T-cell (primary cell): Measurements from ENCODE around the gene RPL7A. TPM values are rescaled to one million over a fixed set of nuclear protein-coding genes. Genes with fewer than 3 reads are reported as not detected.
A peak's percentile ranks its signal among the peaks of the same experiment; 100 is the strongest.

Experiments
- ATAC-seq, 4 experiments: fragments of 200-7000 bp in 3 of 4; fragments of 150-1000 bp in 1 of 4; cut with Tn5 transposase; replicated peaks in 1 of 4; 1 replicate in 3 of 4; 2 replicates in 1 of 4; pipeline ENCODE4 v1.10.0; 2021; ENCODE audit warnings: moderate library complexity in 3 of 4, mild to moderate bottlenecking in 2 of 4, moderate number of reproducible peaks in 1 of 4
- CTCF ChIA-PET, 2 donors: fragments of 300-600 bp; sonication (Branson Sonifier 250); formaldehyde crosslinking; loops; one replicate each; lab custom pipeline; 2022; ENCODE audit warnings: antibody characterized with exemption in 2 of 2; lab: Charles Lee
- POLR2A ChIA-PET, 2 donors: fragments of 300-600 bp; sonication (Branson Sonifier 250); formaldehyde crosslinking; loops; one replicate each; lab custom pipeline; 2022; ENCODE audit warnings: antibody characterized with exemption in 2 of 2; lab: Charles Lee
- DNase-seq, 35 experiments: peaks; one replicate each; pipeline versions ENCODE4 v3.0.0 to v3.0.0-alpha.2; 2013 to 2023
- H3K27ac ChIP-seq: one replicate; pipeline ENCODE4 v1.5.1; 2013; ENCODE audit warnings: low read length
- H3K27me3 ChIP-seq, 2 experiments: replicated peaks in 1 of 2; 1 replicate in 1 of 2; 2 replicates in 1 of 2; pipeline versions ENCODE4 v1.6.1 to v1.7.0; 2013; ENCODE audit warnings: low read length in 1 of 2, mixed read lengths in 1 of 2; ENCODE audit not compliant: control insufficient read depth in 2 of 2, insufficient read depth in 2 of 2; ENCODE audit errors: extremely low read depth in 1 of 2
- H3K36me3 ChIP-seq, 2 donors: 1 replicate in 1 of 2; 2 replicates in 1 of 2; pipeline versions ENCODE4 v1.6.1 to v1.7.0; 2013; ENCODE audit warnings: low read length in 1 of 2; ENCODE audit not compliant: control insufficient read depth in 2 of 2, insufficient read depth in 1 of 2; ENCODE audit errors: extremely low read depth in 1 of 2
- H3K4me1 ChIP-seq, 2 experiments: 1 replicate in 1 of 2; 2 replicates in 1 of 2; pipeline versions ENCODE4 v1.6.1 to v1.7.0; 2013; ENCODE audit warnings: low read length in 2 of 2, mixed read lengths in 1 of 2; ENCODE audit not compliant: insufficient read depth in 2 of 2, control insufficient read depth in 1 of 2; ENCODE audit errors: extremely low read depth in 1 of 2
- H3K4me3 ChIP-seq, 2 donors: 1 replicate in 1 of 2; 2 replicates in 1 of 2; pipeline versions ENCODE4 v1.5.1 to v1.7.0; 2013; ENCODE audit warnings: mild to moderate bottlenecking in 2 of 2, low read length in 1 of 2, moderate library complexity in 1 of 2; ENCODE audit not compliant: control insufficient read depth in 1 of 2; ENCODE audit errors: extremely low read depth in 1 of 2
- H3K9me3 ChIP-seq: 2 replicates; pipeline ENCODE4 v1.7.0; 2013
- H3K27ac Mint-ChIP-seq, 2 donors: one replicate each; pipeline ENCODE4 v1.8.0; 2020 to 2021; ENCODE audit warnings: mild to moderate bottlenecking in 2 of 2, mixed read lengths in 2 of 2
- H3K27me3 Mint-ChIP-seq, 2 donors: one replicate each; pipeline ENCODE4 v1.8.0; 2021 to 2022; ENCODE audit warnings: mixed read lengths in 2 of 2
- H3K36me3 Mint-ChIP-seq: one replicate; pipeline ENCODE4 v1.8.0; 2021; ENCODE audit warnings: mixed read lengths
- H3K4me1 Mint-ChIP-seq, 3 donors: one replicate each; pipeline ENCODE4 v1.8.0; 2020 to 2022; ENCODE audit warnings: mixed read lengths in 3 of 3, mild to moderate bottlenecking in 1 of 3
- H3K4me3 Mint-ChIP-seq, 3 donors: one replicate each; pipeline ENCODE4 v1.8.0; 2020 to 2022; ENCODE audit warnings: mild to moderate bottlenecking in 3 of 3, mixed read lengths in 3 of 3, moderate library complexity in 3 of 3
- H3K9me3 Mint-ChIP-seq, 3 donors: one replicate each; pipeline ENCODE4 v1.8.0; 2020 to 2022; ENCODE audit warnings: mixed read lengths in 3 of 3
- WGBS: methylation state at CpG from one replicate; pipeline ENCODE4 v1.1.5; 2013; ENCODE audit warnings: missing lambda C conversion rate; ENCODE audit not compliant: insufficient coverage; 5-methylcytosine and 5-hydroxymethylcytosine counted together
- total RNA-seq, 35 experiments: library from RNA in 6 of 35; stranded (reverse) in 6 of 35; fragments of 120-200 nt in 1 of 35; gene quantifications; one replicate each; pipeline versions ENCODE4 v1.2.1 to v1.2.4 and lab custom pipeline; 2013 to 2026

The RPL7A gene
- total RNA-seq, 5 donors from 2014 or later (not counting 1 experiment from before 2014, with no cell fraction given): 2,623 to 2,692 (median 2,659) TPM

DNA sequence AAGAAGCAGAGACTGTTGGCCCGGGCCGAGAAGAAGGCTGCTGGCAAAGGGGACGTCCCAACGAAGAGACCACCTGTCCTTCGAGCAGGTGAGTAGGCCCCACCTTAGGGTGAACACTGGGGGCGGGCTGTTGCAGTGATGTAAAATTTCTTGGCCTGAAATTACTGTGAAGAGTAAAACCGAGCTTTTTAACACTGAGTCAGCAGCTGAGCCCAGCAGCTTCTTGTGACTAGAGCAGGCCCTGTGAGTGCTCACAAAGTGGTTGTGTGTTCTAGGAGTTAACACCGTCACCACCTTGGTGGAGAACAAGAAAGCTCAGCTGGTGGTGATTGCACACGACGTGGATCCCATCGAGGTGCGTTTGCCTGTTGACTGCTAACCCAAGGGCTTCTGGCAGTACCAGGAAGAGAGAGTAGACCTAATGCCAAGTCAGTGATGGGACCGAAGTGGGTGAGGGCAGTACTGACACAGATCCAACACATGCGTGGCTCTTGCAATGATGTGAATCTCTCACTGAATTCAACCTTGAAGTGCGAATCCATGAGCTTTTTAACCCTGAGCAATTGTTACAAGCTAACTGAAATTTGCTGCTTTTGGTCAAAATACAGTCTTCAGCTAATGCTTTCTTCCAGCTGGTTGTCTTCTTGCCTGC lies 2.1 kb downstream of the RPL7A start:
- H3K4me3 Mint-ChIP-seq: peak overlapping the region; percentile 49 to 96 (median 49)
- CTCF ChIA-PET: interaction anchor here (1.0 to 2.8 kb wide), 2 partner anchors 20 to 22 kb away, joined by 3 to 11 read pairs; no protein-coding TSS in a partner anchor
- ATAC-seq: no peak

DNA sequence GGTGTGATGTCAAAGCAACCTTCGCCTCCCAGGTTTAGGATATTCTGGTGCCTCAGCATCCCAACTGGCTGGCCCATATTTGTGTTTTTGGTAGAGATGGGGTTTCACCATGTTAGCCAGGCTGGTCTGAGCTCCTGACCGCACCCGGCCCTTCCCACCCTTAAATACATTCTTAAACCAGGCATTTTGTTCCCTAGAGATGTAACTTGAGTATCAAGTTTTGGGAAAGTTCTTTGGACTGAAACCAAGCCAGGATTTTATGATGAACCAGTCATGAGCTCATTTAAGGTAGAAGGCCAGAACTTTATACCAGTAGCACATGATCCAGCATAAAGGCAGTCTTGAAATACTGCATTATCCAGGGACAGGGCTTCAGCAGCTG lies 3.5 kb downstream of the RPL7A start:
- ATAC-seq: no peak
- peak overlapping the region in 1 of 2 donors; percentile 6 for H3K27ac Mint-ChIP-seq
- ChIA-PET POLR2A (interaction anchor here in 1 of 2 donors (0.7 kb wide), 1 partner anchor 18 kb away, joined by 4 read pairs; no protein-coding TSS in a partner anchor), CTCF (interaction anchor here in 1 of 2 donors (0.8 to 2.8 kb wide), 2 partner anchors 19 to 23 kb away, joined by 4 to 11 read pairs; no protein-coding TSS in a partner anchor)
- H3K36me3 ChIP-seq: peaks cover 14 to 55% of the 10 kb centered on the region in 2 donors
- no peak for DNase-seq
- H3K9me3 ChIP-seq: no peaks in the 10 kb centered on the region
- WGBS: 100% methylated on average over 1 of the region's 3 CpGs
- H3K4me1 Mint-ChIP-seq: peaks cover 37 to 52% (median 51%) of the 10 kb centered on the region in 3 donors
- H3K27me3 Mint-ChIP-seq: no peaks in the 10 kb centered on the region
- no peak overlapping the region for H3K27ac ChIP-seq
- H3K9me3 Mint-ChIP-seq: no peaks in the 10 kb centered on the region
- peaks cover 0 to 3% of the 10 kb centered on the region in 2 experiments for H3K27me3 ChIP-seq
- H3K4me3 ChIP-seq: no peak overlapping the region
- H3K36me3 Mint-ChIP-seq: peaks cover 41% of the 10 kb centered on the region
- no peak overlapping the region for H3K4me3 Mint-ChIP-seq
- peaks cover 17 to 42% of the 10 kb centered on the region in 2 experiments for H3K4me1 ChIP-seq

More for the DNA sequence above, 2.1 kb downstream of the RPL7A start:
- Histone ChIP-seq H3K9me3 (no peaks in the 10 kb centered on the region), H3K36me3 (peaks cover 14 to 67% of the 10 kb centered on the region in 2 donors), H3K4me1 (peaks cover 13 to 43% of the 10 kb centered on the region in 2 experiments), H3K4me3 (no peak overlapping the region), H3K27ac (peak overlapping the region; percentile 95), H3K27me3 (peaks cover 0 to 3% of the 10 kb centered on the region in 2 experiments)
- DNase-seq: no peak
- Mint-ChIP-seq H3K36me3 (peaks cover 41% of the 10 kb centered on the region), H3K27ac (peak overlapping the region in 1 of 2 donors; percentile 52), H3K4me1 (peaks cover 45 to 58% (median 55%) of the 10 kb centered on the region in 3 donors), H3K27me3 (no peaks in the 10 kb centered on the region), H3K9me3 (no peaks in the 10 kb centered on the region)
- POLR2A ChIA-PET: no interaction called here
- 63% methylated on average over 12 of the region's 15 CpGs for WGBS

DNA sequence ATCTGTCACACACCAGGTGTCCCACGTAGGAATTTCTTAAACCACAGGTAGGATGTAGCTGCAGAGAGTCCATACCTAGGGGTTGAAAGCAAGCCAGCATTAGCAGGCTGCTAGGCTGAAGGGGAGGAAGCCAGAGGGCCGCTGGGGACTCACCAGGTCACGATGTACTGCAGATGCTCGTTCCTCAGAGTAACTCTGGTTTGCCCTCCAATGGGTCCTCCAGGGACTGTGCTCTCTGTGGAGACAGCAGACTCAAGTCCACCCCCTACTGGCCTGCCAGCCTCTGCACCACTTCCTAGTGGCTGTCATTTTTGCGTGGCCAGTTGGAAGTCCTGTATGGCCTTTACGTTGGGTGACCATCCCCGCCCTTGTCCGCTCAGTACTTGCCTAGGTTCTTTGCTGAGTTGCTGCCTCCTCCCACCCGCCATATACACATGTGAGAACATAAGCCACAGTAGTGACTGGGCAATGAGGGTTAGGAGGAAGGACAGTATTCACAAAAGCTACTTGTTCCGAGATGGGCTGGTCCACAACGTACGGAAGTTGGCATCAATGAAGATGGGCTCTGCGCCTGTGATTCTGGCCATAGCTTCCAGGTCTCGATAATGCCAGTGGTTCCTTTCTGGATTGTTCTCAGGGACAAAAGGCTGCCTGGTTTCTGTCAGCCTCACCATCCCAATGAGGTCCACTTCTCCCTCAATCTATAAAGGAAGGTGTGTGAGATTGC lies 4.1 kb downstream of the RPL7A start:
- CTCF ChIA-PET: interaction anchor here in 1 of 2 donors (0.8 to 2.8 kb wide), 2 partner anchors 18 to 22 kb away, joined by 4 to 11 read pairs; no protein-coding TSS in a partner anchor
- Mint-ChIP-seq H3K4me3 (no peak overlapping the region), H3K27ac (no peak overlapping the region), H3K27me3 (no peaks in the 10 kb centered on the region), H3K36me3 (peaks cover 39% of the 10 kb centered on the region), H3K4me1 (peaks cover 32 to 49% (median 48%) of the 10 kb centered on the region in 3 donors), H3K9me3 (no peaks in the 10 kb centered on the region)
- no peak overlapping the region for H3K27ac ChIP-seq
- peaks cover 14 to 40% of the 10 kb centered on the region in 2 experiments for H3K4me1 ChIP-seq
- WGBS: 80% methylated on average over 9 of the region's 14 CpGs
- H3K4me3 ChIP-seq: no peak overlapping the region
- H3K27me3 ChIP-seq: peaks cover 0 to 3% of the 10 kb centered on the region in 2 experiments
- no peaks in the 10 kb centered on the region for H3K9me3 ChIP-seq
- DNase-seq (peak in 1 of 35 experiments; percentile 41), ATAC-seq (no peak)
- POLR2A ChIA-PET: interaction anchor here in 1 of 2 donors (0.7 kb wide), 1 partner anchor 17 kb away, joined by 4 read pairs; no protein-coding TSS in a partner anchor
- H3K36me3 ChIP-seq: peaks cover 14 to 55% of the 10 kb centered on the region in 2 donors

DNA sequence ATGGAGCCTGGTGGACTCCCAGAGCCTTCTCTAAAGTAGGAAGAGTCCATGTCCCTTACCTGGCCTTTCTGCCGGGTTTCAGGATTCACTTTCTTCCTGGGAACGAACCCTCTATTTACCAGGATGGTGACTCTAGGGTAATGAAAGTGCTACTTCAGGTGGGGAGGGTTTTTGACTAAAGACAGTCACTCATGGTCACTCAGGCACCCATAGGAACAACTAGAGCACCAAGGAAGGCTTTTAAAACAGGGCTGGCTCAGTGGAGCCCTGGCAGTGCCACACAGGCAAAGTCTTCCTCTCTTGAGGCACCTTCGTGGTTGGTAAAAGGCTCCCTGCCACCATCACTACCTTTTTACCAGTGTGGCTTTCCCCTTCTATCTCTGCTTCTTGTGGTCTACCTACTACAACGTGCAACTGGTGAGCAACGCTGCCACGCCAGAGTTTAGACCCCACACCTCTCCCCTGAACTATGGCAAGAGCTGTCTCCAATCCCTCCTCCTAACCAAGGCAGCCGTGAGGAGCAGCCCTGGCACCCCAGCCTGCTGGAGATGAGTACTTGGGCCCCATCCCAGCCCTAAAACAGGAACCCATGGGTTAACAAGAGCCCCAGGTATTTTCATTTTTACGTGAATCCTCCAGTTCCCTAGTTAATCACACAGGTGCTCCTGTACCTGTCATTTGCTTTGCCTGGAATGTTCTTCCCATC lies 4.8 kb downstream of the RPL7A start:
- ATAC-seq (no peak), DNase-seq (no peak)
- 73% methylated on average over 6 of the region's 8 CpGs for WGBS
- H3K36me3 Mint-ChIP-seq: peaks cover 38% of the 10 kb centered on the region
- H3K27me3 Mint-ChIP-seq: no peaks in the 10 kb centered on the region
- Histone ChIP-seq H3K4me1 (peaks cover 18 to 44% of the 10 kb centered on the region in 2 experiments), H3K36me3 (peaks cover 14 to 59% of the 10 kb centered on the region in 2 donors), H3K27ac (no peak overlapping the region), H3K4me3 (no peak overlapping the region), H3K9me3 (no peaks in the 10 kb centered on the region), H3K27me3 (peaks cover 0 to 3% of the 10 kb centered on the region in 2 experiments)
- peaks cover 31 to 54% (median 53%) of the 10 kb centered on the region in 3 donors for H3K4me1 Mint-ChIP-seq
- no peaks in the 10 kb centered on the region for H3K9me3 Mint-ChIP-seq
- no peak overlapping the region for H3K4me3 Mint-ChIP-seq
- H3K27ac Mint-ChIP-seq: no peak overlapping the region
- ChIA-PET POLR2A (interaction anchor here in 1 of 2 donors (0.7 kb wide), 1 partner anchor 106 kb away, joined by 7 read pairs; no protein-coding TSS in a partner anchor), CTCF (no interaction called here)

DNA sequence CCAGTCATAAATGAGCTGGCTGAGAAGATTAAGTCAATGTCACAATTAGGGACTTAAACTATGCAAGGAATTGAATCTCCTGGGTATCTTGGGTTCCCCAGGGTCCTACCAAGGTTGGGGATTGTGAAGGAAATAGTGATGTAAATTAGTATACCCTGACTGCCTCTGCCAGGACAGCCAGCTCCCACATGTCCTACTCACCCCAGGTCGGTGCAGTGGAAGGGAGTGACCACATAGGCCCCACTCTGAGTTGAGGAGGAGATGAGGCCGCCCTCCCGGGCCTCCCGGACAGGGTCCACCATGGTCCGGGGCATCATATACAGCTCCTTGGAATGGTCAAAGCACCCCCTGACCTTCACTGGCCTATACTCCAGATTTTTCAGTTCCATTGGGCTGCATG lies 5.5 kb downstream of the RPL7A start:
- H3K27ac Mint-ChIP-seq: no peak overlapping the region

More for the DNA sequence above, 5.5 kb downstream of the RPL7A start:
- ATAC-seq (no peak), DNase-seq (no peak)
- peak overlapping the region in 1 of 3 donors; percentile 33 for H3K4me3 Mint-ChIP-seq
- H3K36me3 ChIP-seq: peaks cover 14 to 65% of the 10 kb centered on the region in 2 donors
- no peaks in the 10 kb centered on the region for H3K9me3 Mint-ChIP-seq
- H3K27me3 Mint-ChIP-seq: no peaks in the 10 kb centered on the region
- H3K27ac ChIP-seq: no peak overlapping the region
- peaks cover 18 to 49% of the 10 kb centered on the region in 2 experiments for H3K4me1 ChIP-seq
- WGBS: 100% methylated on average over 1 of the region's 5 CpGs
- ChIA-PET CTCF (no interaction called here), POLR2A (interaction anchor here in 1 of 2 donors (0.7 kb wide), 1 partner anchor 106 kb away, joined by 7 read pairs; no protein-coding TSS in a partner anchor)
- no peaks in the 10 kb centered on the region for H3K27me3 ChIP-seq
- H3K36me3 Mint-ChIP-seq: peaks cover 37% of the 10 kb centered on the region
- H3K4me3 ChIP-seq: no peak overlapping the region
- peaks cover 31 to 56% (median 54%) of the 10 kb centered on the region in 3 donors for H3K4me1 Mint-ChIP-seq
- H3K9me3 ChIP-seq: no peaks in the 10 kb centered on the region
